SKM-1 treated with dmso at 0.1 percent for 144 hours (cell line): ENCODE measurements around the gene NOP9.
A peak's percentile ranks its signal among the peaks of the same experiment; 100 is the strongest.

ENCODE experiments used
- DNase-seq: peaks from one replicate; lab custom pipeline; 2025; ENCODE audit not compliant: unreplicated experiment; lab: John Stamatoyannopoulos, UW

The NOP9 gene

DNA sequence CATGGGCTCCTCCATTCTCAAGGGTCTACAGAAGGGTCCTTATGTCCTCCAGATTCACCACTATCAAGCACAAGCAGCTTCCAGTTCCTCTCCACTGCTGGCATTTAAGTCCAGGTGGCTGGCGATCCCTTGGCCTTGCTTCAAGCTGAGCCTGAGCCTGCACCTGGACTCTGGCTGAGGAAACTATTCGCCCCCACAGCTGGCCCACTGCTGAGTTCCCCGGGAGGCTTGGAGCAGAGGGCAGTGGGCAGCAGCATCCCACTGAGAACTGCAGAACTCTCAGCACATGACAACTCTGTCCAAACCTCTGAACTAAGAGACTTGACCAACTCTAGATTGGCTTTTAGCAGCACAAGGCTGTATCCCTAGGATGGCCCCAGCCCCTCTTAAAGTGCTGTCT is 16.9 kb upstream of the NOP9 start:
- DNase-seq: no peak

DNA sequence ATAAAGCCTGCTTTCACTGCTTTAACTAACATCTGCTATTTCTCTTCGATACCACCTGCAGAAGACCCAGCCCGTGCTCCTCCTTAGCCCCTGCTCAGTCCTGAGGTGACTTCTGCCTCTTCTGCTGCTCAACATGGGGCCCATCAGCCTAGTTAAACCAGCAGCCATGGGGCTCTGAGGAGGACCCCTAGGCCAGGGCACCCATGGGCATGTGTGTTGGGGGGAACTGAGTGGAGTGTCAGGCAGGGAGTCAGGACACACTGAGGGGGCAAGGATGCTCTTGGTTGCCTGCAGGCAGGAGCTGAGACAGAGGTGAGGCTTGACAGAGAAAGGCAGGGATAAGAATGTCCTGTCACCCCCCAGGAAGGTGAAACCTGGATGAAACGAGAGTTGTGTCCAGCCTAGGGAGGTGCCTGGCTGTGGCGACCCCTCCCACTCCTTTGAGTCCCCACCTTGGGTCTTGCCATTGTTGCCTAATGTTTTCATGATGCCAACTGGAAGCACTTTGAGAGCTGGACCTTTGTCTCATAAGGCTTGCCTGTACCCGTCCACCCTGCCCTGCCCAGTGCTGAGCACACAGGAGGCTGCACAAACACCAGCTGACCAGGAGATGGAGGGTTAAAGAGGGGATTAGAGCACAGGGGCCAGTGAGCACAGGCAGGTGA is 15.7 kb upstream of the NOP9 start:
- DNase-seq: no peak

DNA sequence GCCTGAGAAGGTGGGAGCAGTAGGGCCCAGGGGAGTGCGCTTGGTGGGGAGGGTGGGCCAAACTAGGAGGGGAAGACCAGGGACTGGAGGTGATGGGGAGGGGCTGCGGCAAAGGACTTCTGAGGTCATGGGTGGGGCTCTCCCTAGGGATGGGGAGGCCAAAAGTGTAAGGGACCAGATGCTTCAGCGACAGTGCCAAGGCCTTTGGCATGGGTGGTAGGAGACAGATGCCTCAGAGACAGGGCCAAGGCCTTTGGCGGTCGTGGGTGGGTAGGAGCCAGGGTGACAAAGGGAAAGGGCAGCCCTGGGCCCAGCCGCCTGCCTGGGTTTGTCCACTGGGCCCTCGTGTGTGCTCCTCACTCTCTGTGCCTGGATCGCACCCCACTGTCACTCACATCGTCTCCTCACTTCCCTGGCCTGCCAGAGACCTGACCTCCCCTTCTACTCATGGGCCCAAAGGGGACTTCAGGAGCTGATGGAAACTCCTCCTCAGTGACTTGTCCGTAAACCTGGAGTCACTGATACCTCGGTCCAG is 15.1 kb upstream of the NOP9 start:
- DNase-seq: no peak

DNA sequence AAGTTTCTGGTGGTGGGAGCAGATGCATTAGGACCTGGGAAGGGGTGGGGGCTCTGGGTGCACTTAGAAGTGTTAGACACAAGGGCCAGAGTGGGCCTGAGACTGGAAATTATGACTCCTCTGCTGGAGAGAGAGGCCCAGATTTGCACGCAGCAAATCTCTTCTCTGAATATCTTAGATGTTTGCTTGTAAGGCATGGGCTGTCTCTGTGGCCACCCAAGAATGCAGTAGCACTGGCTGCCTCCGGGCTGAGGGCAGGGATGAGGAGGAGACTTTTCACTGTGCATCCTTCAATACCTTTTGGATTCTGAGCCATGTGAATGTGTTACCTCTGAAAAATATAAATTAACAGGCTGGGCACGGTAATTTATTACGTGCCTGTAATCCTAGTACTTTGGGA is 14.3 kb upstream of the NOP9 start:
- DNase-seq: no peak

DNA sequence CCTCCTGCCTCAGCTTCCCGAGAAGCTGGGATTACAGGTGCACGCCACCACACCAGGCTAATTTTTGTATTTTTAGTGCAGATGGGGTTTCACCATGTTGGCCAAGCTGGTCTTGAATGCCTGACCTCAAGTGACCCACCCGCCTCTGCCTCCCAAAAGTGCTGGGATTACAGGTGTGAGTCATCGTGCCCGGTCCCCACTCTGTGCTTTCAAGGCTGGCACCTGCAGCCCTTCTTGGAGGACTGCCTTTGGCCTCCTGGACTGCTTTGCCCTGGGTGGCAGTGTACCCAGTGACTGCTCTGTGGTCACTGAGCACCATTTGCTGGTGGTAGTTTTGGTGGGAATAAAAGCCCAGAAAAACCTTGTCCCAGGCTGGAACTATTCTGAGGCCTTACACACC is 12.7 kb upstream of the NOP9 start:
- no peak for DNase-seq

DNA sequence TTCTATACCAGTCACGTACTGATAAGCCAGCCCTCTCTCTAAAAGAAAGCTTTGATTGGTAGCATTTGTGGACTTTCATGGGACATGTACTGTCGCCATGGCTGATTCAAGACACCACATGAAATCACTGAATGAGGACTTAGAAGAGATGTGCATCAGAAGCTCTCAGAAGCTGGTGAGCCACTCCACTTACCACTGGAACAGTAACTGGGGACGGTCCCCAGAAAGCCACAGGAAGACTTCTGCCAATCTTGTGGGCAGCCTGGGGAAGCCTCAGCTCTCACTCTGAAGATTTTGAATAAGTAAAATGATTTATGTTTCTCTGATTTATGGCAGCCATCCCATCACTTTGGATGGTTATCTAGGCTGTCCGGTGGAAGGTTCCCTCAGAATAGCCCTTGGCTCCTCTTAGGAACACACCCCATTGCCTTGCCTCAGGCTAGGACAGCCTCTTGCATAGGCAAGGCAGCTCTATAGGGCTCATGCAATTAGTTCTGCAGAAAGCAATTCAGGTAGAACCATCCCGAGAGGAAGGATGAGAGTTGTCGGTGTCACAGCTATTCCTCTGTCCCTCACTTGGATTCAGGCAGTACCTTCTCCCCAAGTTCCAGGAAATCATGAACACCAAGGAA is 9.9 kb upstream of the NOP9 start:
- no peak for DNase-seq

DNA sequence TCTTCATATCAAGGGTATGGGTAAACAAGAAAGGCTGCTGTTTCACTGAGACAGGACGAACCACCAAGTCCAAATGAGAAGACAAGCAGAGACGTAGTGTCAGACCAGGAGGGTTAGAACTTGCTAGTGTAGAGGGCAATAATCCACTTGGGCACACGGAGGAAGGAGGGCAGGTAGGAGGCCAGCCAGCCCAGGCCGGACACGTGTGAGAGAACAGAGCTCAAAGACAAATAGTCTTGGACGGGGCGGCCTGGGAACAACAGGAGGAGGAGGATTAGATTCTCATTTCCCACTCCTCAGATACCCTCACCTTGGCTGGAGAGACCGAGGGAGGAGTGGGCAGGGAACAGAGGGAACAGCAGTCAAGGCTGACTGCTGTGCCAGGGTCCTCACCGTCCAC is 8.9 kb upstream of the NOP9 start:
- DNase-seq: no peak

DNA sequence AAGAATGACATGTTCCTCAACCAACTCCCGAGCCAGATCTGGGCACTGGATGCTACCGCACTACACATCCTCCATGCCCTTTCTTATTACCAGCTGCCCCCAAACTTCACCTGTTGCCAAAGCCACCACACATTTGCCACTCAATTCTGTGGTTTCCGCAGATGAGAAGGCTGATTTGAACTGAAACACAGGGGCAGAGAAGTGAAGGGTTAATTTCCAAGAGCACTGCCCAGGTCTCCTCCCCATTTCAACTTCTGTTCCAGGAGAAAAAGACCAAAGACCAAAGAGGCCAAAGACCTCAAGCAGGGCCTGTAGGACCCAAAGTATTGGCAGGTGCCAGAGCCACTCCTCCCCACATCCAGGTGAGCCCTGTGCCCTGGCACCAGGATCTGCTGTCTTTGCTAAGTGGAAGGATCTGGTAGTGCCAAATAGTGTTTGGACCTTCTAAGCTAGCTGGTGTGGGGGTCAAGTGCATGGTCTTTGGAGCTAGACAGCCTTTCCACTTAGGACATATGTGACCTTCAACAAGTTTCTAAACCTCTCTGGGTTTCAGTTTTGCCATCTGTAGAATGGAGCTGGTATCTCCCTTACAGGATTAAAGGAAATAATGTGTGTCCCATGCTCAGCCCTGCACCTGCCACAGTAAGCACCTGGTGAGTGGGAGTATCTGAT is 8.1 kb upstream of the NOP9 start:
- DNase-seq: no peak

DNA sequence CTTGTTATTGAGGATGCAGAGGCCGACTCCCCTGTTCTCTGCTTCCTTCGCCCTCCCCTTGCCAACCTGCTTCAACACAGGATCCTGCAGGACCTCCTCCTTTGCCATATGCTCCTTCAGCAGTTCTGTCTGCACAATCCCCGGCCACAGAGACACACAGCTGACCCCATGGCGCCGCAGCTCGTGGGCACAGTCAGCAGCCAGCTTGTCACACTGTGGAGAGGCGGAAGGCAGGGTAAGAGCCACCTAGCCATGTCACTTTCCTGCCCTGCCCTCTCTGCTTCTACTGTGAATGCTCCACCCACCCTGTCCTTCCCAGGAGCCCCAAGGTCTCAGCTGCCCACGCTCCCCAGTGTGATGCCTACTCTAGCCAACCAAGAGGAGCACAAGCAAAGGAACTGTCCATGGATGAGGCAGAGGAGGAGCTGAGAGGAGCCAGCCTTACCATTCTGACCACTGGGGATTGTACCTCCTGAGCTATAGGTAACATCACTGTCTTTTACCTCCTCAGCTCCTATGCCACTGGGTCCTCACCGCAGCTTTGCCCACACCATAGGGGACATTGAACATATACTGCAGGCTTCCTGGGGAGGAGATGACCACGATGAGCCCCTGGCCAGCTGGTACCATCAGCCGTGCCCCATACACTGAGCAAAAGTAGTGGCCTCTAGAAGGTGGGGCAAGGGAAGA is 7.4 kb upstream of the NOP9 start:
- DNase-seq: no peak

DNA sequence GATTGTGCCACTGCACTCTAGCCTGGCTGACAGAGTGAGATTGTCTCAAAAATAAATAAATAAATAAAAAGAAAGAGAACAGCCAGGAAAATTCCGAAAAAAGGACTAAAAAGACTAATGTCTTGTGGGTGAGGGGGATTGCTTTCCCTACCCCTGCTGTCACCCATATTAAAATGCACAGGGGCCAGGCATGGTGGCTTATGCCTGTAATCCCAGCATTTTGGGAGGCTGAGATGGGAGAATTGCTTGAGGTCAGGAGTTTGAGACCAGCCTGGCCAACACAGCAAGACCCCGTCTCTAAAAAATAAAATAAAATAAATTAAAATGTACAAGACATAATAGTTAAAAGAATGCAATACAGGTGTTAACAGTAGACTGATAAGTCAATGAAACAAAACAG is 6.1 kb upstream of the NOP9 start:
- DNase-seq: no peak

DNA sequence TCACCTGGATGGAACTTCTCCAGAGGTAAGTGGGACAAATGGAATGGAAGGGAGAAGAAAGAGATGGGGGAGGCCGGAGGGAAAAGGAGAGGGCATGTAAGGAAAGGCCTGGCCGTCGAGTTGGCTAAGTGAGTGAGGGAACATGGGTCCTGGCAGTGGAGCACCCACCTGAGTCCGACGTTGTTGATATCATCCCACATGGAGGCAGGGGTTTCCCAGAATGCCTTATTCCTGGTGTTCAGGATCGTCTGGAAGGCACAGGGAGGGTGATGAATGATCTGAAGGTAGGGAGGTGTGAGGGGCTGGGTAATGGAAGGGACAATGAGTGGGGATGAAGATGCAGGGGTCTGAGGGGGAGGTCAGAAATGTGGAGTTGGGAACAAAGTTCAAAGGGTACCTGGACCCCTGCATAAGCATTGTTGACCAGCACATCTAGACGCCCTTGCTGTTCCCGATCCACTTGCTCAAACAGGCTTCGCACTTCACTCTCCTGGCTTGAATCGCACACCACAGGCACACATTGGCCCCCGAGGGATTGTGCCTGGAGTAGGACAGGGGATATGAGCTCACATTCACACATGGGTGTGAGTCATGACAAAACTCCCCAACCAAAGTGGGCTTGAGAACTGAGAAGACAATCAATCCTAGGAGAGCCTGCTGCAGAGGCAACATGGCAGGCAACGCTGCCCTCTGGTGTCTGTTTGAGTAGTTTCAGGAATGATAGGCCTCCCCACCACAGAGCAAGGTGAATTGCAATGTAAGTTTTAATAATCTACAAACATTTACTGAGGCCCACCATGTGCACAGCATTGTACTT is 3.1 kb upstream of the NOP9 start:
- DNase-seq: peak; percentile 25

DNA sequence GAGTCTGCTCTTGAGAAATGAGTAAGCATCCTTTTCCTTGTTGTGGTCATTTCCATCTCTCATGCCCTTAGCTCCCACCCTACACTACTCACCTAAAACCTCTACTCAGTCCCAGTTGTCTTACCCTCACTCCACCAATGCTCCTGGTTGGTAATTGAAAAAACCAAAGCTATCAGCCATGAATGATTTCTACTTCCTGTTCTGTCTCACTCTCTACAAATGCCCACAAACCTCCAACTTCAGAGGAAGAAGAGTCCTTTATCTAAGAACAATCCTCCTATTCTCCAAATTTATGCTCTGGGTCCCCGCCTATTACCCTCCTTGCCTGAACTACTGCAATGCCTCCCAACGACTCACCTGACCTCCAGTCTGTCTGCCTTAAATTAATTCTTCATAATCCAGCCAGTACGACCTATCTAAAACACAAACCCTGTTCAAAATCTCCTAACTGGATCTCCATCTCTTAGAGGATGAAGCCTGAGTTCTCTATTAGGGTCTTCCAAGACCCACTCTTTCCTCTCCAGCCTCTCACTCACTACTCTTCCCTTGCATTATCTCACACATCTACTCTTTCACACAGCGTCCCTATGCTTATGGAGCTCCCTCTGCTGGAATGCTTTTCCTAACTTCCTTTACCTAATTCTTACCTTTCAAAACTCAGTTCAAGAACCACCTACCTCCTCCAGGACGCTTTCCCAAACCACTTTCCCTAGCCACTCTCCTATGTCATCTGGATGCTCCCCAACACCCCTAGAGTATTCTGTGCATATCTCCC is 2.3 kb upstream of the NOP9 start:
- no peak for DNase-seq

DNA sequence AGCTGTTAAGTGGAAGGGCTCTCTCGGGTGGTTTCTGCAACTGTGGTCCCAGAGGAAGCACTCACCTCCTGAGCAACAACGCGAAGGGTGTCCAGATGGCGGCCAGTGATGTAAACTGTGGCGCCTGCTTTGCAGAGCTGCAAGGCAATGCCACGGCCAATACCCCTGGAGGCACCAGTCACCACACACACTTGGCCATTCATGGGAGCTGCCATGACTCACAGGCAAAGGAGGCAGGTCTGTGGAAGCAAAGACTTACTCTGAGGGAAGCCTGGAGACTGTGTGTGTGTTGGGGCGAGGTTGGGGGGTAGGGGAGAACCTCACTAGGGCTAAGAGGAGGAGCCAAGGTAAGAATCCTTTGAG is 777 bp upstream of the NOP9 start:
- no peak for DNase-seq

DNA sequence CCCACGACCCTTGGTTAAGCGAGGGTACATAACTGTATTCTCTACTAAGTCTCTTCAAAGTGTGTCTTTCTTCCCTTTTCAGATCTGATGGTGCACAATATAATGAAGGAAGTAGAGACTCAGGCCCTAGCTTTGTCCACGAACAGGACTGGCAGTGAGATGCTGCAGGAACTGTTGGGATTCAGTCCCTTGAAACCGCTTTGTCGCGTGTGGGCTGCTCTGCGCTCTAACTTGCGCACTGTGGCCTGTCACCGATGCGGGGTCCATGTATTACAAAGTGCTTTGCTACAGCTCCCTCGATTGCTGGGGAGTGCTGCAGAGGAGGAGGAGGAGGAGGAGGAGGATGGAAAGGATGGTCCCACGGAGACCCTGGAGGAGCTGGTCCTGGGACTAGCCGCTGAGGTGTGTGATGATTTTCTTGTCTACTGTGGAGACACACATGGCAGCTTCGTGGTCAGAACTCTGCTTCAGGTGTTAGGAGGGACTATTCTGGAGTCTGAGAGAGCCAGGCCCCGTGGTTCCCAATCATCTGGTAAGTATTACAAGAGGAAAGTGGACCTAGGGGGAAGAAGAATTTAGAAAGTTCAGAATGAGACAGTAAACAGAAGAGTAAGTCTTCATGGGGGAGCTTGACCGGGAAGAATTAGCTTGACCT is 803 bp downstream of the NOP9 start:
- no peak for DNase-seq

DNA sequence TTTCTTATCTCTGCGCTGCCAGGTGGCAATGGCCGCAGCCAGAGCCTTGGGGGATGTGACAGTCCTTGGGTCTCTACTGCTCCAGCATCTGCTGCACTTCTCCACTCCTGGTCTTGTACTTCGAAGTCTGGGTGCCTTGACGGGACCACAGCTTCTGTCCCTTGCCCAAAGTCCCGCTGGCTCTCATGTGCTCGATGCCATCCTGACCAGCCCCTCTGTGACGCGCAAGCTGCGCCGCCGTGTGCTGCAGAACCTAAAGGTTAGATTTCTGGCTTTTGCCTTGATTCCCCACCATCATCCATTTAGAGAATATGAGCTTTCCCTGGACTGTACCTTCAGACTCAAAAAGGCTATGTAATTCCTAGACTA is 4.4 kb downstream of the NOP9 start:
- no peak for DNase-seq

DNA sequence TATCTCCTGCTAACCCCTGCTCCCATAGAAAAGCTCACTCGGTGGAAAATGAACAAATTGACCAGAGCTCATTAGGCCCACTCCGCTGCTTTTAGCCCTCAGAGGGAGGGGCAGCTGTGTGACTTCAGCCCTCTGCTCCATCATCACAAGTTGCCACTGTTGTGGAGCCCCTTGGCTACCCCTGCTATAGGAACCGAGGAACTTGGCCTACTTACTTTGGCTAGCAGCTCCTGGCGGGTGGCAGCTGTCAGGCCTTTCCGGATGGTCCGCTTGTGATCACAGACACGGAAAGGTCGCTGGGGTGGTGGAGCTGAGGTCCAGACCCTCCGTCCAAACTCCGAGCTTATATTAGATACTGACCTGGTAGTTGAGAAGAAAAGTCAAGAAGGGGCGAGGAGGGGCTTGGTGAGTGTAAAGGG is 7.5 kb downstream of the NOP9 start:
- DNase-seq: no peak

DNA sequence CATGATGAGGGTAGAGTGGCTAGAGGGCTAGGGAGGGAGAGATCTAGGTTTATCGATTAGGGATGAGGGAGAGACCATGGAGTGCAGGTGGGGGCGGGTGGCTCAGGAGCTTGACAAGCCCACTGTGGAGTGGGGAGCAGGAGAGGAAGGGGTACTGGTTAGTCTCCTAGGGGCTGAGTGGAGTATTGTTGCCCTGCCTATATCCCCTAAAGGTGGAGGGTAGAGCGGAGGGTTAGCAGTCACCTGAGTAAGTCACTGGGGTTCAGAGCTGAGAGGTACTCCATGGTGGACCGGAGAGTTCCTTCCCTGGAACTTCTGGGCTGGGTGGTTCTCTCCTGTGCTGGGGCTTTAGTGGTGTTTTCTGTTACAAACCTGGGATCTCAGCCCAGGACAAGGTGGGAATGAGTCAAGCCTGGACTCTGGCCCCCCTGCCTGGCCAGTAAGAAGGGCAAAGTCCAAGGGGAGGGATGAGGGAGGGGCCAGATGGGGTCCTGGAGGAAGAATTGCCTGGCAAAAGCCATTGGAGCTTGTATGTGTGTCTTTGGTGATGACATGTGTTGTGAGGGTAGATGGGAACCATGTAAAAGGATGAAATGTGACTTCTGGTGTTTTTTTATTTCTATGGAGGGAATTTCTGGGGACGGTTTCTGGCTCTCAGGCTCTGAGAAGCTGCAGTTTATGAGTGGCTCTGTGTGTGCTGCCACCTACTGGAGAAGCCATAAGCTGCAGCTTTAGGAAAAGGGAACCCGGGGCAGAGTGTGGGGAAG is 8.1 kb downstream of the NOP9 start, which contains the start of gene CIDEB:
Gene CIDEB, minus strand, starts transcription at position 403 of the 767 bp plus-strand sequence. Its CDS starts 119 bp downstream, at position 284.
- DNase-seq: no peak

DNA sequence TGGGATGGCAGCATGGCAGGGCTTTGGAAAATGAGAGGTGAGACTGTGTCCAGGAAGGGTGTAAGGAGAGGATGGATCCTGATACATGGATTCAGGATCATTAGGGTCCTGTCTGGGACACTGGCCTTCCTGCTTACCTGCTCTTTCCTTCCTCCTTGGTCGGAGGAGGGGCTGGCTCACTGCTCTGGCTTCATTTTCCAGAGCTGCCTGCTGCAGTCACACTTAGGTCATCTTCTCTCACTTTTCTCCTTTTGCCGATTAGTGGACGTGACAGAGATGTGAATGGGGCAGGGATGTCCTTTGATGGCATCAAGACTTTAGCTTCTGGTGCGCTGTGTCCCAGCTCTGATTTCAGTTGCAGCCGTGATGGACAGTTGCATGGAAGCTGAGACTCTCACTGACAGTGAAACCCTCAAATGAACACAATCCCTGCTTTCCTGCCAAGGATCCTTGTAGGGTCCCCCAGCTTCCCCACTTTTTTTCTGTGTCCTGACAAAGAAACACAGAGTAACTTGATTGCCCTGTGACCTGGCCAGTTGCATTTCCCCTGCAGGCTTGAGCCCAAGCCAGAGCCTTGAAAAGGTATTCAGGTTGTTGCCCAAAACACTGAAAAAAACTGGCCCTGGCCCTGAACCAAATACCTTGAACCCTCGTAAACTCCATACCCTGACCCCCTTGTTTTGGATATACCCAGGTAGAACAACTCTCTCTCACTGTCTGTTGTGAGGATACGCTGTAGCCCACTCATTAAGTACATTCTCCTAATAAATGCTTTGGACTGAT is 8.9 kb downstream of the NOP9 start:
- DNase-seq: no peak
